ENCODE results near the gene NCK1. TPM values are rescaled to one million over a fixed set of nuclear protein-coding genes. Genes with fewer than 3 reads are reported as not detected.
A peak's percentile ranks its signal among the peaks of the same experiment; 100 is the strongest.
"Not testable (repeated sequence)": the region's sequence is repeated elsewhere in the genome, so short reads cannot be mapped to it uniquely, and the experiment has no call there.

NCK1 gene
- total RNA-seq, 1 donor from 2014 or later = 63.0 TPM

GRCh38 chr3:136898549-136898948 is 36.5 kb downstream of the NCK1 start:
- Histone ChIP-seq H3K27ac (peak overlapping the region; percentile 10), H3K4me3 (no peak overlapping the region), H3K36me3 (no peaks in the 10 kb centered on the region), H3K9me3 (peaks cover 6% of the 10 kb centered on the region), H3K4me1 (peaks cover 44% of the 10 kb centered on the region), H3K27me3 (ENCODE audit: low read depth) (no peaks in the 10 kb centered on the region)
- DNase-seq (no peak), ATAC-seq (no peak)
- TF ChIP-seq CTCF (IDR thresholded peaks at IDR 0.05) = no peak
- intact Hi-C loops (cut with DNase I) = no loop called here

DNA sequence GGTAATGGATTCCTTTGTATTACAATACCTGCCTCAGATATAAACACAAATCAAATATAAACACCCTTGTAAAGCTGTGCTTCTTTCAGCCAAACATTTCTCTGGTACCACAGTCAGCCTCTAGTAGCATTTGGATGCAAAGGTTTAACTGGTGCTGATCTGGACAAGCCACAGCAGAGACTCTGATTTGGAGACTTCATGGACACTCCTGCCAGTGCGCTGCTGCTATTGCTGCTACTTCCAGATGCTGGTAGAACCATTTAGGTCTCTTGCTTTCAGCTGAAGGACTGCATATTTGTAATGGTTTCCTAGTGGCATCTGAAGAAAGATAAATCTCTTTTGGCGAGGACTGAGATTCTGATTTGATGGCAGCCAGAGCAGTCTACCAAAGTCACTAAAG is 36.9 kb downstream of the NCK1 start:
- Histone ChIP-seq H3K9me3 (peaks cover 10% of the 10 kb centered on the region), H3K27ac (no peak overlapping the region), H3K27me3 (ENCODE audit: low read depth) (no peaks in the 10 kb centered on the region), H3K36me3 (no peaks in the 10 kb centered on the region), H3K4me1 (peaks cover 40% of the 10 kb centered on the region), H3K4me3 (no peak overlapping the region)
- no peak for TF ChIP-seq CTCF (IDR thresholded peaks at IDR 0.05)
- intact Hi-C loops (cut with DNase I) = no loop called here
- ATAC-seq (no peak), DNase-seq (no peak)

GRCh38 chr3:136899622-136900158 is 37.7 kb downstream of the NCK1 start:
- ATAC-seq (no peak), DNase-seq (no peak)
- no peak overlapping the region for H3K4me3 ChIP-seq
- H3K27me3 ChIP-seq (ENCODE audit: low read depth) = no peaks in the 10 kb centered on the region
- intact Hi-C loops (cut with DNase I) = no loop called here
- H3K36me3 ChIP-seq = no peaks in the 10 kb centered on the region
- H3K27ac ChIP-seq = no peak overlapping the region
- H3K4me1 ChIP-seq = peaks cover 34% of the 10 kb centered on the region
- TF ChIP-seq CTCF (IDR thresholded peaks at IDR 0.05) = no peak
- H3K9me3 ChIP-seq = peaks cover 16% of the 10 kb centered on the region

DNA sequence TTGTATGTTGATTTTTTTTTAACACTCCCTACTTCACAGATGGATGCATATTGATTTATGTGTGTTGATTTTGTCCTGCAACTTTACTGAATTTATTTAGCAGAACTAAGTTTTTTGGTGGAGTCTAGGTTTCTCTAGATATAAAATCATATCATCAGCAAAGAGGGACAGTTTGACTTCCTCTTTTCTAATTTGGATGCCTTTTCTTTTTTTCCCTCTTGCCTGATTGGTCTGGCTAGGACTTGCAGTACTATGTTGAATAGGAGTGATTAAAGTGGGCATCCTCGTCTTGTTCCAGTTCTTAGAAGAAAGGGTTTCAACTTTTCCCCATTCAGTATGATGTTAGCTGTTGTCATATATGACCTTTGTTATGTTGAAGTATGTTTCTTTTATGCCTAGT is 38.7 kb downstream of the NCK1 start:
- H3K27ac ChIP-seq; DNase-seq; H3K36me3 ChIP-seq; H3K27me3 ChIP-seq (ENCODE audit: low read depth); intact Hi-C loops (cut with DNase I); ATAC-seq; H3K4me3 ChIP-seq: not testable (repeated sequence)
- peaks cover 29% of the 10 kb centered on the region for H3K4me1 ChIP-seq
- H3K9me3 ChIP-seq = peaks cover 16% of the 10 kb centered on the region

GRCh38 chr3:136901391-136901790 is 39.4 kb downstream of the NCK1 start:
- Histone ChIP-seq H3K27me3 (ENCODE audit: low read depth) (no peaks in the 10 kb centered on the region), H3K4me3 (no peak overlapping the region), H3K36me3 (no peaks in the 10 kb centered on the region), H3K9me3 (peaks cover 16% of the 10 kb centered on the region), H3K4me1 (peaks cover 31% of the 10 kb centered on the region), H3K27ac (no peak overlapping the region)
- no peak for TF ChIP-seq CTCF (IDR thresholded peaks at IDR 0.05)
- no peak for DNase-seq
- intact Hi-C loops (cut with DNase I) = no loop called here
- ATAC-seq = no peak

GRCh38 chr3:136902530-136902929 is 40.5 kb downstream of the NCK1 start:
- H3K4me3 ChIP-seq; H3K36me3 ChIP-seq; H3K27me3 ChIP-seq (ENCODE audit: low read depth); H3K27ac ChIP-seq; DNase-seq; intact Hi-C loops (cut with DNase I); ATAC-seq: not testable (repeated sequence)
- H3K9me3 ChIP-seq = peaks cover 16% of the 10 kb centered on the region
- H3K4me1 ChIP-seq = peaks cover 41% of the 10 kb centered on the region

DNA sequence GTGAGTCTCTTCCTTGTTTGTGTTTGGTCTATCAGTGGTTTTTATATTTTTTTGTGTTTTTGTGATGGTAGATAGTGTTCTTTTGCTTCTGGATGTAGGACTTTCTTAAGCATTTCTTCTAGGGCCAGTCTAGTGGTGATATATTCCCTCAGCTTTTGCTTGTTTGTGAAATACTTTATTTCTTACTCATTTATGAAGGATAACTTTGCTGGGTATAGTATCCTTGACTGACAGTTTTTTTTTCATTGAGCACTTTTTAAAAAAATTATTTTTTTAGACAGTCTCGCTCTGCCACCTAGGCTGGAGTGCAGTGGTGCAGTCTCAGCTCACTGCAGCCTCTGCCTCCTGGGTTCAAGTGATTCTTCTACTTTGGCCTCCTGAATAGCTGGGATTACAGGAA is 41.9 kb downstream of the NCK1 start:
- no peak overlapping the region for H3K4me3 ChIP-seq
- H3K9me3 ChIP-seq = peaks cover 16% of the 10 kb centered on the region
- no peaks in the 10 kb centered on the region for H3K27me3 ChIP-seq (ENCODE audit: low read depth)
- peaks cover 34% of the 10 kb centered on the region for H3K4me1 ChIP-seq
- ATAC-seq (no peak), DNase-seq (no peak)
- H3K36me3 ChIP-seq = no peaks in the 10 kb centered on the region
- intact Hi-C loops (cut with DNase I) = no loop called here
- TF ChIP-seq CTCF (IDR thresholded peaks at IDR 0.05) = no peak
- no peak overlapping the region for H3K27ac ChIP-seq

Measured in lower lobe of right lung (tissue), 2 donors.